ENCODE data around the gene DOK7. TPM values are rescaled to one million over a fixed set of nuclear protein-coding genes. Genes with fewer than 3 reads are reported as not detected.

The DOK7 gene
- total RNA-seq, 1 experiment from 2014 or later, result not detected

DNA sequence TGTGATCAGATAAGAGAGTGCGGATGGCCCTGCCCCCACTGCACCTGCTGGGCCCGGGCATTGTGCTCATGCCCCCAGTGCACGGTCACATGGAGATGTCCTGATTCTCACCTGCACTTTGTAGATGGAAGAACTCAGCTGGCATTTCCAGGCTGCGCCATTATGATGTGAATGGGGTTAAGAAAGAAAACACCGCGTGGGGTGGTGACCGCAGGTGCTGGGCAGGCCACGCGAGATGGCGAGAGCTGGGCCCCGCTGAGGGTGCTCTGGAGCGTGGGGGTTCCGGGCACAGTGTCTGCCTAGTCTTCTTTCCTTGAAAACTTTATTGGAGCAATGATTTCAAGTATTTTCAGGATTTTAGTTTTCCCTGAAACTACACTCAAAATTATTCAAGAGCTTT, 39.2 kb upstream of the DOK7 start:
- no peak for DNase-seq (ENCODE audit: low spot score)
- Histone ChIP-seq H3K36me3 (ENCODE audit: insufficient read depth, low read length, poor library complexity, severe bottlenecking) (peaks cover 2% of the 10 kb centered on the region), H3K27me3 (replicated peaks; ENCODE audit: insufficient read depth, low read depth, low read length, poor library complexity) (no peaks in the 10 kb centered on the region), H3K4me3 (ENCODE audit: low read depth, low read length, poor library complexity, severe bottlenecking) (no peak overlapping the region), H3K9me3 (ENCODE audit: low read depth, low read length, poor library complexity, severe bottlenecking) (no peaks in the 10 kb centered on the region), H3K4me1 (ENCODE audit: insufficient read depth, low read length, poor library complexity, severe bottlenecking) (no peaks in the 10 kb centered on the region), H3K27ac (ENCODE audit: low read depth, low read length, poor library complexity, severe bottlenecking) (no peak overlapping the region)
- intact Hi-C loops (cut with micrococcal nuclease; ENCODE audit: unreplicated experiment), result no loop called here
- POLR2A ChIA-PET (ENCODE audit: low non-redundant PET), result no interaction called here
- TF ChIP-seq EZH2 (IDR thresholded peaks at IDR 0.05; ENCODE audit: borderline replicate concordance, low read depth, low read length, poor library complexity, severe bottlenecking), result no peak
- CTCF ChIA-PET, result no interaction called here
- no TSS peak for BruUV-seq (replicated peaks)

DNA sequence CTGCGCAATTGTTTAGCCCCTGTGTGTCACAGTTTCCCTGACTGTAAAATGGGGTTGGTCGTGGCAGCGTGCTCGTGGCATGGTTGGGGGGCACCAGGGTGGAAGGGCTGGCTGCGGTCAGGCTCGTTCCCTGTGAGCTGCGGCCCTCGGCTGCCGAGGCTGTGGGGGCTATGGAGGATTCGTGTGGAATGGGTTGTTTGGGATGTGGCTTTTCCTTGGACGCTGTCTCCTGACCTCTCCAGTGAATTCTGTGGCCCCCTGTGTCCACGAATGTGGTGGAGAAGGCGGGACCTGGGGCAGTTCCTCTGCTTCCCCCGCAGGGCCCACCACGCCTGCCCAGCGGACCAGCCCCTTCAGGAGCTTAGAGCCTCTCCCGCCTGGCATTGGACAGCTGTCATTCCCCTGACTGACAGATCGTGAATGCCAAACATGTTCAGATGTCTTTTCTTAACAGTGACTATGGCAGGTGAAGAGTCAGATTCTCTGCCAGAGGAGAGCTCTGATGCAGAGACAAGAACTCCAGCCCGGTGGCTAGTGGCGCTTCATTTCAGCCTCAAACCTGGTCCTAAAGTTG, 38.5 kb upstream of the DOK7 start:
- H3K36me3 ChIP-seq (ENCODE audit: insufficient read depth, low read length, poor library complexity, severe bottlenecking), result peaks cover 2% of the 10 kb centered on the region
- no peaks in the 10 kb centered on the region for H3K27me3 ChIP-seq (replicated peaks; ENCODE audit: insufficient read depth, low read depth, low read length, poor library complexity)
- intact Hi-C loops (cut with micrococcal nuclease; ENCODE audit: unreplicated experiment), result no loop called here
- DNase-seq (ENCODE audit: low spot score), result no peak
- ChIA-PET CTCF (no interaction called here), POLR2A (ENCODE audit: low non-redundant PET) (no interaction called here)
- H3K9me3 ChIP-seq (ENCODE audit: low read depth, low read length, poor library complexity, severe bottlenecking), result no peaks in the 10 kb centered on the region
- BruUV-seq (replicated peaks), result no TSS peak
- no peaks in the 10 kb centered on the region for H3K4me1 ChIP-seq (ENCODE audit: insufficient read depth, low read length, poor library complexity, severe bottlenecking)
- TF ChIP-seq, protein P1, sequence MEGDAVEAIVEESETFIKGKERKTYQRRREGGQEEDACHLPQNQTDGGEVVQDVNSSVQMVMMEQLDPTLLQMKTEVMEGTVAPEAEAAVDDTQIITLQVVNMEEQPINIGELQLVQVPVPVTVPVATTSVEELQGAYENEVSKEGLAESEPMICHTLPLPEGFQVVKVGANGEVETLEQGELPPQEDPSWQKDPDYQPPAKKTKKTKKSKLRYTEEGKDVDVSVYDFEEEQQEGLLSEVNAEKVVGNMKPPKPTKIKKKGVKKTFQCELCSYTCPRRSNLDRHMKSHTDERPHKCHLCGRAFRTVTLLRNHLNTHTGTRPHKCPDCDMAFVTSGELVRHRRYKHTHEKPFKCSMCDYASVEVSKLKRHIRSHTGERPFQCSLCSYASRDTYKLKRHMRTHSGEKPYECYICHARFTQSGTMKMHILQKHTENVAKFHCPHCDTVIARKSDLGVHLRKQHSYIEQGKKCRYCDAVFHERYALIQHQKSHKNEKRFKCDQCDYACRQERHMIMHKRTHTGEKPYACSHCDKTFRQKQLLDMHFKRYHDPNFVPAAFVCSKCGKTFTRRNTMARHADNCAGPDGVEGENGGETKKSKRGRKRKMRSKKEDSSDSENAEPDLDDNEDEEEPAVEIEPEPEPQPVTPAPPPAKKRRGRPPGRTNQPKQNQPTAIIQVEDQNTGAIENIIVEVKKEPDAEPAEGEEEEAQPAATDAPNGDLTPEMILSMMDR (conservative IDR thresholded peaks at IDR 0.05; ENCODE audit: low read depth, low read length), result no peak
- TF ChIP-seq EZH2 (IDR thresholded peaks at IDR 0.05; ENCODE audit: borderline replicate concordance, low read depth, low read length, poor library complexity, severe bottlenecking), result no peak
- no peak overlapping the region for H3K27ac ChIP-seq (ENCODE audit: low read depth, low read length, poor library complexity, severe bottlenecking)
- H3K4me3 ChIP-seq (ENCODE audit: low read depth, low read length, poor library complexity, severe bottlenecking), result no peak overlapping the region

DNA sequence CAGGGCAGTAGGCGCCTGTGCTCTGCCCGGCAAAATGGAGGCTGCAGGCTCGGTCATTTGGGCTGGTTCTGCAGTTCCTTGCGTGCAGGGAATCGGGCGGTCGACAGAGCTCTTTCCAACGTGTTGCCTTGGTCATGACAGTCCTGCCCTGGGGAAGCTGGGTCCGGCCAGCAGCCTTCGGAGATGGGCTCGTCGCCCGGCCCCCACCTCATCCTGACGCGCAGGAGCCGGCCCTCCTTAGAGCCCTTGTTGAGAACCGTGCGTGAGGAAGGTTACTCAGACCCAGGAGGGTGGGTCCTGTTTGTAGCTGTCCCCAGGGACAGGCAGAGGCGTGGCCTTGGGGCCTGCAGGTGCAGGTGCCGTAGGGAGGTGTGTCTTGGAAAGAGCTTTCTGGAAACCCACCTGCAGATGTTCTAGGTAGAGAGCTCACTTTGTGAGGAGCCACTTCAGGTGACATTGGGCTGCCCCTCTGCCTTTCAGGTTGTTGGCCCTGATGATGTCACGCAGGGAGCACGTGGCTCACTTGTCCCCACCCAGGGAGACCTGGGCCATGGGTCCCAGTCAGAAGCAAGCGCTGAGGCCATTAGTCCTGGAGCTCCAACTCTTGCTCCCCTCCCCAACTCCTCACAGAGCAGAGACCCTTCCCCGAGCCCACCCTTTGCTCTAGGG, 36.5 kb upstream of the DOK7 start:
- peaks cover 2% of the 10 kb centered on the region for H3K36me3 ChIP-seq (ENCODE audit: insufficient read depth, low read length, poor library complexity, severe bottlenecking)
- H3K9me3 ChIP-seq (ENCODE audit: low read depth, low read length, poor library complexity, severe bottlenecking), result no peaks in the 10 kb centered on the region
- H3K4me3 ChIP-seq (ENCODE audit: low read depth, low read length, poor library complexity, severe bottlenecking), result no peak overlapping the region
- ChIA-PET POLR2A (ENCODE audit: low non-redundant PET) (no interaction called here), CTCF (no interaction called here)
- H3K4me1 ChIP-seq (ENCODE audit: insufficient read depth, low read length, poor library complexity, severe bottlenecking), result no peaks in the 10 kb centered on the region
- BruUV-seq (replicated peaks), result no TSS peak
- intact Hi-C loops (cut with micrococcal nuclease; ENCODE audit: unreplicated experiment), result no loop called here
- H3K27ac ChIP-seq (ENCODE audit: low read depth, low read length, poor library complexity, severe bottlenecking), result no peak overlapping the region
- no peak for DNase-seq (ENCODE audit: low spot score)
- TF ChIP-seq EZH2 (IDR thresholded peaks at IDR 0.05; ENCODE audit: borderline replicate concordance, low read depth, low read length, poor library complexity, severe bottlenecking), result no peak
- TF ChIP-seq, protein P1 (conservative IDR thresholded peaks at IDR 0.05; ENCODE audit: low read depth, low read length), result no peak
- no peaks in the 10 kb centered on the region for H3K27me3 ChIP-seq (replicated peaks; ENCODE audit: insufficient read depth, low read depth, low read length, poor library complexity)

- Histone ChIP-seq H3K4me3 (ENCODE audit: low read depth, low read length, poor library complexity, severe bottlenecking) (no peak overlapping the region), H3K36me3 (ENCODE audit: insufficient read depth, low read length, poor library complexity, severe bottlenecking) (peaks cover 2% of the 10 kb centered on the region), H3K9me3 (ENCODE audit: low read depth, low read length, poor library complexity, severe bottlenecking) (no peaks in the 10 kb centered on the region), H3K4me1 (ENCODE audit: insufficient read depth, low read length, poor library complexity, severe bottlenecking) (no peaks in the 10 kb centered on the region), H3K27me3 (replicated peaks; ENCODE audit: insufficient read depth, low read depth, low read length, poor library complexity) (no peaks in the 10 kb centered on the region), H3K27ac (ENCODE audit: low read depth, low read length, poor library complexity, severe bottlenecking) (no peak overlapping the region)
- no peak for DNase-seq (ENCODE audit: low spot score)
- BruUV-seq (replicated peaks), result no TSS peak
- intact Hi-C loops (cut with micrococcal nuclease; ENCODE audit: unreplicated experiment), result no loop called here
- ChIA-PET POLR2A (ENCODE audit: low non-redundant PET) (no interaction called here), CTCF (no interaction called here)
- no peak for TF ChIP-seq EZH2 (IDR thresholded peaks at IDR 0.05; ENCODE audit: borderline replicate concordance, low read depth, low read length, poor library complexity, severe bottlenecking)
- TF ChIP-seq, protein P1 (conservative IDR thresholded peaks at IDR 0.05; ENCODE audit: low read depth, low read length), result no peak
These were observed 36.0 kb upstream of the DOK7 start for GRCh38 chr4:3427134-3427476.

Measured in A673 (cell line).